Trophoblast cell (in vitro differentiated cells and primary cell): ENCODE data around the gene C1orf35.

Experiments
- DNase-seq, 2 donors: peaks; one replicate each; pipeline ENCODE4 v3.0.0-alpha.2; 2016
- H2AFZ ChIP-seq: 2 replicates; pipeline ENCODE4 v1.6.1; 2013; ENCODE audit warnings: low read length, moderate library complexity, mild to moderate bottlenecking; ENCODE audit not compliant: insufficient read depth, poor library complexity
- H2AK5ac ChIP-seq: 2 replicates; pipeline ENCODE4 v1.6.1; 2013; ENCODE audit warnings: mild to moderate bottlenecking, low read length
- H2BK120ac ChIP-seq: 2 replicates; pipeline ENCODE4 v1.6.1; 2013; ENCODE audit warnings: low read length, mild to moderate bottlenecking, moderate library complexity; ENCODE audit not compliant: insufficient read depth, poor library complexity
- H2BK12ac ChIP-seq: 2 replicates; pipeline ENCODE4 v1.6.1; 2013; ENCODE audit warnings: mild to moderate bottlenecking, low read length, moderate library complexity
- H2BK5ac ChIP-seq: 2 replicates; pipeline ENCODE4 v1.6.1; 2013; ENCODE audit warnings: low read length, low read depth, moderate library complexity, mild to moderate bottlenecking; ENCODE audit not compliant: poor library complexity
- H3K14ac ChIP-seq: 2 replicates; pipeline ENCODE4 v1.6.1; 2013; ENCODE audit warnings: mild to moderate bottlenecking, low read length
- H3K18ac ChIP-seq: 2 replicates; pipeline ENCODE4 v1.6.1; 2013; ENCODE audit warnings: mild to moderate bottlenecking, low read length
- H3K23ac ChIP-seq: 2 replicates; pipeline ENCODE4 v1.6.1; 2013; ENCODE audit warnings: low read length
- H3K27ac ChIP-seq: 2 replicates; pipeline ENCODE4 v1.5.1; 2013; ENCODE audit warnings: low read depth, mild to moderate bottlenecking, inconsistent platforms, low read length, moderate library complexity
- H3K27me3 ChIP-seq: 2 replicates; pipeline ENCODE4 v1.6.1; 2013; ENCODE audit warnings: inconsistent platforms, mild to moderate bottlenecking, low read length, moderate library complexity; ENCODE audit not compliant: insufficient read depth
- H3K36me3 ChIP-seq, 2 experiments: 1 replicate in 1 of 2; 2 replicates in 1 of 2; pipeline ENCODE4 v1.6.1; 2013; ENCODE audit warnings: low read length in 2 of 2, mild to moderate bottlenecking in 2 of 2, moderate library complexity in 1 of 2; ENCODE audit not compliant: insufficient read depth in 2 of 2, control insufficient read depth in 1 of 2
- H3K4ac ChIP-seq: 2 replicates; pipeline ENCODE4 v1.6.1; 2013; ENCODE audit warnings: low read depth, mild to moderate bottlenecking, low read length, moderate library complexity
- H3K4me1 ChIP-seq, 2 experiments: 1 replicate in 1 of 2; 2 replicates in 1 of 2; pipeline ENCODE4 v1.6.1; 2013; ENCODE audit warnings: low read length in 2 of 2, mild to moderate bottlenecking in 2 of 2, moderate library complexity in 1 of 2; ENCODE audit not compliant: insufficient read depth in 2 of 2, control insufficient read depth in 1 of 2
- H3K4me2 ChIP-seq: 2 replicates; pipeline ENCODE4 v1.6.1; 2013; ENCODE audit warnings: inconsistent platforms, mild to moderate bottlenecking, low read length, moderate library complexity
- H3K4me3 ChIP-seq: 2 replicates; pipeline ENCODE4 v1.5.1; 2013; ENCODE audit warnings: mild to moderate bottlenecking, low read depth, low read length, inconsistent platforms
- H3K79me1 ChIP-seq: one replicate; pipeline ENCODE4 v1.6.1; 2013; ENCODE audit warnings: low read length
- H3K79me2 ChIP-seq: 2 replicates; pipeline ENCODE4 v1.6.1; 2013; ENCODE audit warnings: low read length, mild to moderate bottlenecking; ENCODE audit not compliant: control insufficient read depth, insufficient read depth, poor library complexity
- H3K9ac ChIP-seq: 2 replicates; pipeline ENCODE4 v1.6.1; 2013; ENCODE audit warnings: mild to moderate bottlenecking, low read length
- H3K9me3 ChIP-seq: 2 replicates; pipeline ENCODE4 v1.6.1; 2013; ENCODE audit warnings: low read depth, mild to moderate bottlenecking, control low read depth, inconsistent platforms, low read length; ENCODE audit not compliant: insufficient read depth
- H4K12ac ChIP-seq: 2 replicates; pipeline ENCODE4 v1.6.1; 2013; ENCODE audit warnings: low read depth, mild to moderate bottlenecking, low read length, moderate library complexity
- H4K8ac ChIP-seq: 2 replicates; pipeline ENCODE4 v1.6.1; 2013; ENCODE audit warnings: low read depth, mild to moderate bottlenecking, low read length, moderate library complexity
- H4K91ac ChIP-seq: one replicate; pipeline ENCODE4 v1.6.1; 2013; ENCODE audit warnings: low read depth, mild to moderate bottlenecking, low read length, moderate library complexity
- WGBS: extraction: QIAGEN DNeasy Blood & Tissue Kit; methylation state at CpG from one replicate; pipeline ENCODE4 v1.1.7; 2013; ENCODE audit warnings: missing lambda C conversion rate; ENCODE audit not compliant: insufficient read length, insufficient coverage; ENCODE audit errors: extremely low coverage; 5-methylcytosine and 5-hydroxymethylcytosine counted together

C1orf35 gene

GRCh38 chr1:228064296-228064695, 38.8 kb downstream of the C1orf35 start:
- no peak overlapping the region for H3K4ac ChIP-seq
- H2BK5ac ChIP-seq, result no peak overlapping the region
- whole genome bisulfite sequencing, result no CpG with 5 or more reads among the region's 8 CpGs
- H3K9me3 ChIP-seq, result peaks cover 13% of the 10 kb centered on the region
- H3K79me1 ChIP-seq, result no peaks in the 10 kb centered on the region
- no peak overlapping the region for H4K8ac ChIP-seq
- H2BK120ac ChIP-seq, result no peak overlapping the region
- no peaks in the 10 kb centered on the region for H3K79me2 ChIP-seq
- H3K4me2 ChIP-seq, result no peak overlapping the region
- H4K12ac ChIP-seq, result no peak overlapping the region
- H3K27ac ChIP-seq, result no peak overlapping the region
- no peak overlapping the region for H3K4me3 ChIP-seq
- H3K4me1 ChIP-seq, result no peaks in the 10 kb centered on the region
- H2BK12ac ChIP-seq, result no peak overlapping the region
- no peaks in the 10 kb centered on the region for H3K36me3 ChIP-seq
- H3K18ac ChIP-seq, result no peak overlapping the region
- no peak overlapping the region for H3K23ac ChIP-seq
- no peak overlapping the region for H3K14ac ChIP-seq
- no peak overlapping the region for H4K91ac ChIP-seq
- no peak overlapping the region for H2AK5ac ChIP-seq
- no peak overlapping the region for H3K9ac ChIP-seq
- H2AFZ ChIP-seq, result no peak overlapping the region
- DNase-seq, result no peak
- H3K27me3 ChIP-seq, result peaks cover 10% of the 10 kb centered on the region

GRCh38 chr1:228063251-228064191, 39.6 kb downstream of the C1orf35 start:
- H3K27me3 ChIP-seq, result peaks cover 10% of the 10 kb centered on the region
- no peak overlapping the region for H2BK120ac ChIP-seq
- no peak overlapping the region for H4K91ac ChIP-seq
- H3K4me1 ChIP-seq, result no peaks in the 10 kb centered on the region
- no peaks in the 10 kb centered on the region for H3K36me3 ChIP-seq
- H3K4me2 ChIP-seq, result no peak overlapping the region
- H2AK5ac ChIP-seq, result no peak overlapping the region
- H2BK12ac ChIP-seq, result no peak overlapping the region
- no peak overlapping the region for H4K12ac ChIP-seq
- no peaks in the 10 kb centered on the region for H3K79me2 ChIP-seq
- H3K27ac ChIP-seq, result no peak overlapping the region
- H3K18ac ChIP-seq, result no peak overlapping the region
- H3K4ac ChIP-seq, result no peak overlapping the region
- DNase-seq, result no peak
- H3K9ac ChIP-seq, result no peak overlapping the region
- no peak overlapping the region for H4K8ac ChIP-seq
- no peak overlapping the region for H2BK5ac ChIP-seq
- no peak overlapping the region for H3K23ac ChIP-seq
- no CpG with 5 or more reads among the region's 15 CpGs for WGBS
- H3K14ac ChIP-seq, result no peak overlapping the region
- no peak overlapping the region for H2AFZ ChIP-seq
- peaks cover 21% of the 10 kb centered on the region for H3K9me3 ChIP-seq
- no peaks in the 10 kb centered on the region for H3K79me1 ChIP-seq
- H3K4me3 ChIP-seq, result peak overlapping the region; percentile 9

DNA sequence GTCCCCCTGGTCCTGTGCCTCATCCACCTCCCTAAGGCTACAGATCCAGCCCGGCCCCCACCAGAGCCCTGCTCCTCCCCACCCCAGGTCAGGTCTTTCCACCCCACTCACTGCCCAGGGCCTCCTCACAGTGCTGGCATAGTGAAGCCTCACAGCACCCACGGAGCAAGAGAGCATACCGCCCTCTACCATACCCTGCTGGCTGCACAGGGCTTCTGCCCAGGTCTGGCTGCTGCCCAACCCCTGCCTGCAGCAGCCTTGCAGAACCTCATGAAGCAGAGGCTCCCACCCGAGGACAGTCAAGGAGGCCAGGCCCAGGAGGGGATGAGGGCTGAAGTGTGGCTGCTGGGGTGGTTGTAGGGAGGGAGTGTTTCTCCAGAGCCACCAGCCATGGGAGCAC, 40.3 kb downstream of the C1orf35 start:
- H2BK12ac ChIP-seq, result no peak overlapping the region
- H2AK5ac ChIP-seq, result no peak overlapping the region
- H3K79me2 ChIP-seq, result no peaks in the 10 kb centered on the region
- no peaks in the 10 kb centered on the region for H3K79me1 ChIP-seq
- H3K9ac ChIP-seq, result no peak overlapping the region
- H3K14ac ChIP-seq, result no peak overlapping the region
- no peak overlapping the region for H3K27ac ChIP-seq
- no peak overlapping the region for H3K23ac ChIP-seq
- H4K8ac ChIP-seq, result no peak overlapping the region
- H3K27me3 ChIP-seq, result peaks cover 10% of the 10 kb centered on the region
- H2BK120ac ChIP-seq, result no peak overlapping the region
- H4K91ac ChIP-seq, result no peak overlapping the region
- no peak overlapping the region for H4K12ac ChIP-seq
- no peak overlapping the region for H2AFZ ChIP-seq
- H3K36me3 ChIP-seq, result no peaks in the 10 kb centered on the region
- WGBS, result no CpG with 5 or more reads among the region's 4 CpGs
- H3K4ac ChIP-seq, result no peak overlapping the region
- no peak for DNase-seq
- no peak overlapping the region for H3K18ac ChIP-seq
- no peaks in the 10 kb centered on the region for H3K4me1 ChIP-seq
- no peak overlapping the region for H2BK5ac ChIP-seq
- no peak overlapping the region for H3K4me3 ChIP-seq
- H3K4me2 ChIP-seq, result no peak overlapping the region
- peaks cover 26% of the 10 kb centered on the region for H3K9me3 ChIP-seq

DNA sequence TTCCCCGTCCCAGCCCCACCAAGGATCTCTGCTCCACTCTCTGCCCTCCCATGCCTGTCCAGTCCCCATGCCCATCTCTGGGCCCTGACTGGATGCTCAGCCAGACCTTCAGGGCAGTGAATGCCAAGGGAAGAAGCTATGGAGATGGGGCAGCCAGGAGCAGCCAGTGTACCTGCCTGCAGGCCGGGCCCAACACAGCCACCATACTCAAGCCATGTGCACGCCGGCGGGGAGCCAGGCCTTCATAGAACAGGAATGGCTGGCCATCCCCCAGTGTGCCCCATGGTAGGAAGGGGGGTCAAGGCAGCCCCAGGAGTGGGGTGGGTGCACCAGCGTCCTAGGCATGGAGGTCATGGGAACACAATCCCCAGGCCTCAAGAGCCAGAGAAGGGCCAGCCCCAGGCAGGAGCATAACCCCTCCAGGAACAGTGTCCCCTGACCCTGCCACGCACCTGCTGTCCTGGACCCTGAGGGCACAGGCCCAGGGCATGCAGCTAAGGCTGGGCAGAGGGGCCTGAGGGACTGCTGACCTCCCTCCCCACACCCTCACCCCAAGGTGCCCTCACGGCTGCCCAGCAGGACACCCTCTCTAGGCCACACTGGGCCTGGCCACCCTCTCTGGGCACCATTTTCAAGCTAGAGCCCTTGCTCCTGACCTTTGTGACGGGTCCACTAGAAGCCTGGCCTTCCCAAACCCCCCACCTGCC, 40.9 kb downstream of the C1orf35 start:
- no CpG with 5 or more reads among the region's 9 CpGs for WGBS
- H3K27ac ChIP-seq, result no peak overlapping the region

More for the DNA sequence above, 40.9 kb downstream of the C1orf35 start:
- H2AFZ ChIP-seq, result no peak overlapping the region
- H3K18ac ChIP-seq, result no peak overlapping the region
- no peak overlapping the region for H3K4me3 ChIP-seq
- H3K9ac ChIP-seq, result no peak overlapping the region
- no peak overlapping the region for H3K23ac ChIP-seq
- no peak overlapping the region for H4K8ac ChIP-seq
- no peak overlapping the region for H3K4me2 ChIP-seq
- H4K12ac ChIP-seq, result no peak overlapping the region
- no peak for DNase-seq
- no peak overlapping the region for H3K14ac ChIP-seq
- no peaks in the 10 kb centered on the region for H3K79me1 ChIP-seq
- H2BK5ac ChIP-seq, result no peak overlapping the region
- no peaks in the 10 kb centered on the region for H3K79me2 ChIP-seq
- no peak overlapping the region for H2BK12ac ChIP-seq
- no peak overlapping the region for H3K4ac ChIP-seq
- peaks cover 10% of the 10 kb centered on the region for H3K27me3 ChIP-seq
- no peaks in the 10 kb centered on the region for H3K36me3 ChIP-seq
- peaks cover 26% of the 10 kb centered on the region for H3K9me3 ChIP-seq
- no peak overlapping the region for H2BK120ac ChIP-seq
- H4K91ac ChIP-seq, result no peak overlapping the region
- H3K4me1 ChIP-seq, result no peaks in the 10 kb centered on the region
- no peak overlapping the region for H2AK5ac ChIP-seq
